HG02885 (cell line): ENCODE results near the gene NDUFB10.
"Not testable (repeated sequence)": the region's sequence is repeated elsewhere in the genome, so short reads cannot be mapped to it uniquely, and the experiment has no call there.

Source experiments
- ATAC-seq: cut with Tn5 transposase; IDR thresholded peaks from one replicate; pipeline ENCODE4 v1.9.1; 2021; ENCODE audit warnings: mild to moderate bottlenecking; ENCODE audit not compliant: unreplicated experiment, poor library complexity

The NDUFB10 gene

DNA sequence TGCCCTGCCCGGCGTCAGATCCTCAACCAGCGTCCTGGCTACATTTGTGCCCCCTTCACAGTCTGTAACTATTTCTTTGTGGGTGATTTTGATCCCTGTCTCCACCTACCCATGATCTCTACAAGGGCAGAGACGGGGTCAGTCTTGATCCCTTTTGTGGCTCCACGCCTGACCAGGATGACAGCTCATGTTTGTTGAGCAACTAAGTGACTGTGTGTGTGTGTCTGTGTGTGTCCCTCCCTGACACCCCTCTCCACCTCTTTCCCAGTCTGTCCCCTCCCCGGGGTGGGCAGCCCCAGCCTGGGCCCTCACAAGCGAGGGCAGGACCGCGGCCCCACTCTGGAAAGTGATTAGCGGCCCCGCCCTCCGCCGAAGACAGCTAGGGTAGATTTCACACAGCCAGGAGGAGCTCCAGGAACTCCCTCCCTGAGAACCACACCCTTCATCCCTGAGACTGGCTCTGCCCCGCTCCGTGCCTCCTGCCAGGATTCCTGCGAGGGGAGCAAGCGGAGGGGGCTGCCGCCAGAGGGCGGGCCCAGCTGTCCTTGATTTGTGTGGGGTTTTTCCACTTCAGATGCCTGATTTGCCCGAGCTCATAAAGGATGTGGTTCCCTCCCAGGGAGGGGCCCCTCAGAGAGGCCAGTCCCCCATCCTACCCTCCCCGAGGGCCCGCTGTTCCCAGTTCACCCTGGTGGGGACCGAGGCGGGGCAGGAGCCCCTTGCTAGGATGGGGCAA is 35.9 kb upstream of the NDUFB10 start:
- no peak for ATAC-seq

DNA sequence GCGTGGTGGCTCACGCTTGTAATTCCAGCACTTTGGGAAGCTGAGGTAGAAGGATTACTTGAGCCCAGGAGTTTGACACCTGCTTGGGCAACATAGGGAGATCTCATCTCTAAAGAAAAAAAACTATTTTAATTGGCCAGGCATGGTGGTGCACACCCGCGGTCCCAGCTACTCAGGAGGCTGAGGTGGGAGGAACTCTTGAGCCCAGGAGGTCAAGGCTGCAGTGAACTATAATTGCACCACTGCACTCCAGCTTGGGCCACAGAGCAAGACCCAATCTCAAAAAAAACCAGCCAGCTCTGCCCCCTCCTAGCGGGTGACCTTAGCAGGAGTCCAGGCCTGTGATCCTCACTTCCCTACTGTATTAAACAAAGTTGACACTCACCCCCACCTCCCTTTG is 35.2 kb upstream of the NDUFB10 start:
- no peak for ATAC-seq

GRCh38 chr16:1926271-1926670 is 33.1 kb upstream of the NDUFB10 start:
- ATAC-seq: no peak

DNA sequence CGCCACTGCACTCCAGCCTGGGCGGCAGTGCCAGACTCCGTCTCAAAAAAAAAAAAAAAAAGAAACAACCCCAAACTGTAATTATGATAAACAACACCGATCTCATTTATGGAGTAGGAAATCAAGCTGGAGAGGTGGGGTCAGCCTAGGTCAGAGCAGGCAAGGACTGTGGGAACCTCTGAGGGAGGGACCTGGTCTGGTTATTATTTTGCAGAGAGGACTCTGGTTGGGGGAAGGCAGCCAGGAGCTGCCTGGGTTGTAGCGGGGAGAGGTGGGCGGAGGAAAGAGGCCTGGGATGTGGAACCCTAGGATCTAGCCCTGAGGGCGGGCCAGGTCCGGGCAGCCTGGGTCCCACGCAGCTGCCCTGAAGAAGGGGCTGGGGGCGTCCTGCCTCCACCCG is 30.2 kb upstream of the NDUFB10 start:
- ATAC-seq: peak; percentile 8

GRCh38 chr16:1929578-1930337 is 29.6 kb upstream of the NDUFB10 start:
- ATAC-seq: peak; percentile 92

DNA sequence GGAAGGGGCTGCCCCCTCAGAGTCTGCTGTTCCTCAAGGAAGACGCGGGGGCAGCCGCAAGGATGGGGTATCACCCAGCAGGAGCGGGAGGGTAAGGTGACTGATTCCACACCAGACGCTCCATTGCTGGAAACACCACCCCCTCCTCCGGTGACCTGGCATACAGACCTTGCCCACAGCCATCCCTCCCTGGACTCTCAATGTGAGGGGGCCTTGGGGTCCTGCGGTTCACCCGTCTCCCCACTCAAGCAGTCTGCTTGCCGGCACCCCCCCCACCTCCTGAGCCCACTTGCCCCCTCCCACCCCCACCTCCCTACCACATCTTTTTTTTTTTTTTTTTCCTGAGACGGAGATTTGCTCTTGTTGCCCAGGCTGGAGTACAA is 29.0 kb upstream of the NDUFB10 start:
- ATAC-seq: no peak

DNA sequence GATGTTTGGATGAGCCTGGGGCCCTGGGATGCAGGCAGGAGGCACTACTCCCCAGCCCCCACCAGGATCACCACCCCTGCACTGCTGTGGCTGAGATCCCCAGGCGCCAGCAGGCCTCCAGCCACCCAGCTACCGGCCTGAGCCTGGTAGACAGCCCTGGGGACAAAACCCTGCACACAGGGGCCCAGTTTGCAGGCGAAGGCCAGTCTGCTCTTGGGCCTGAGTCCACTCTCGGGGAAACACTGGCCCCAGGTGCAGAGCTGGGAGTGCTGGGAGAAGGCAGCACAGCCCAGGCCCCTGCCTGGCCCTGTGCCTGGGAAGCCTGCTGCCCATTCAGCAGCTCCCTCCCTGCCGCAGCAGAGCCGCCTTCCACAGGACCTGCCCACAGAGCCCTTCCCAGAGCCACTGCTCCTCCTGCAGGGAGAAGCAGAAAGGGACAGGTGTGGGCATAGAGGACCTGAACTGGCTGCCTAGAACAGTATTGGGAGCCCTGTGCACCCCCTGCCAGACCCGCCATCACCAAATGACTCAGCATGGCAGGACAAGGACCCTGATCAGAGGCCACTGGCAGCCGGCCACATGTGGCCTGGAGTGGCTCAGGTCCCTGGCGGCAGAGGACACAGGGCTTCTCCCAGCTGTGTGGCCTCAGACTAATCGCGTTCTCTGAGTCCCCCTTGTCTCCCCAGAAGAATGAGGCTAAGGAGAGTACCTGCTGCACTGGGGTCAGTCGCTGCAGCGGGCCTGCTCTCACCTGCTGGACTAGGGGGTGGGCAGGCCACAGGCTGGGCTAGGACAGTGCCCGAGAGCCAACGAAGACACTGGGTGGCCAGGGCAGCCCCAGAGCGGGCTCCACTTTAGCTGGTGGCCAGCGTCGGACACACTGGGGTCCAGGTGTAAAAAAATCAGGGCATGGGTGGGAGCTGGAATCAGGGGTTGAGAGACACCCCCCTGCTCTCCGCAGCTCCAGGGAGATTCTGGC is 27.0 kb upstream of the NDUFB10 start:
- ATAC-seq: no peak

GRCh38 chr16:1933097-1933661 is 26.2 kb upstream of the NDUFB10 start:
- no peak for ATAC-seq

- no peak for ATAC-seq
Measured at GRCh38 chr16:1936945-1937479, 22.3 kb upstream of the NDUFB10 start.

DNA sequence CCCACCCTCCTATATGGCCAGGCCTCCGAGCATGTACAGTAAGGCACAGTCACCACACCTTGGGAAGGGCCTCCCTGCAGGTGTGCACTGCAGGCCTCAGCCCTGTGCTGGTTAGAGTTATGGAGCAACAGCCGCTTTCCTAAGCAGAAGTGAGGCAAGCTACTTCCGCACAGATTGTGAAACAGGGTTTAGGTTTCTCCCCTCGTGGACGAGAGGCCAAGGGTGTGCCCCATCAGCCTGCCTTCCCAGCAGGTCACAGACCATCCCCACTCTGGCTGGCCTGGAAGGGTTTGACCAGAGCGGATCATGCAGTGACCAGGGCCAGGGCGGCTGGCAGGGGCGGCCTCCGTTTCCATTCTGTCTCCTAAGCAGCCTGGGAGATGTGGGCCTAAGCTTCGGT is 21.0 kb upstream of the NDUFB10 start:
- no peak for ATAC-seq

GRCh38 chr16:1938910-1939309 is 20.4 kb upstream of the NDUFB10 start:
- no peak for ATAC-seq

GRCh38 chr16:1939833-1940232 is 19.5 kb upstream of the NDUFB10 start:
- ATAC-seq: not testable (repeated sequence)

DNA sequence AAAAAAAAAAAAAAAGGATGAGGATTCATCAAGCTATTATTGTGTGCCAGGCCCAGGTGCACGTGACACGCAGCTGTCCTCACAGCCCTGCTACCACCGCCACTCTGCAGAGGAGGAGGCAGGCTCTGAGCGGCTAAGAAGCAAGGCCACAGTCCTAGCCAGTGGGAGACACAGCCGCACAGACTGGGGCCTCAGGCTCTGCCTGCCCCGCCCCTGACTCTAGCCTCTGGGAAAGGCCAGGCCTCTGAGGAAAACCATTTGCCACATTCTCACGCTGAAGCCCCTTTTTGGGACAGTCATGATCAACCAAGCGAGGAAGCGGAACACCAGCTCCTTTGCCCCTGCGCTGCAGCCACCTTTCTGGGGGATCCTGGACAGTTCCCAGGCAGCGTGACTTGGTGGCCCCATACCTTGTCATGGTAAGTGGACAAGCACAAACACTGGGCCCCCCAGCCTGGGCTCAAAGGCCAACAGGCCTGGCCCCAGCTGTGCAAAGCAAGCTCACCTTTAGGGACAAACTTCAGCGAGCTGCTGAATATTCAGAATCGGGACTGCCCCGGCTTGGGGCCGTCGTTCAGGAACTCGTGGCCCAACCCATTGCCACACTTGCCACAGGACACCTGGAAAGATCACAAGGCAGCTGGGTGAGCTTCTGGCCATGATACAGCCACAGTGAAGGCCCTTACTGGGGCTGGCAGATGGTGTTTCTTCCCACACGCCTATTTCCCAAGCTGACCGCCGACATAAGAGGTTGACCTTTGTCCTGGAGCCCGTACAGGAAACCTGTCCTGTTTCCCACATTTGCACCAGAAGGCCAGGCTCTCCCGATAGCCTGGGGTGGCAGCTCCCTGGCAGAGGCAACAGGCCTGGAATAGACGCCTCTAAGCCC is 18.8 kb upstream of the NDUFB10 start:
- no peak for ATAC-seq

DNA sequence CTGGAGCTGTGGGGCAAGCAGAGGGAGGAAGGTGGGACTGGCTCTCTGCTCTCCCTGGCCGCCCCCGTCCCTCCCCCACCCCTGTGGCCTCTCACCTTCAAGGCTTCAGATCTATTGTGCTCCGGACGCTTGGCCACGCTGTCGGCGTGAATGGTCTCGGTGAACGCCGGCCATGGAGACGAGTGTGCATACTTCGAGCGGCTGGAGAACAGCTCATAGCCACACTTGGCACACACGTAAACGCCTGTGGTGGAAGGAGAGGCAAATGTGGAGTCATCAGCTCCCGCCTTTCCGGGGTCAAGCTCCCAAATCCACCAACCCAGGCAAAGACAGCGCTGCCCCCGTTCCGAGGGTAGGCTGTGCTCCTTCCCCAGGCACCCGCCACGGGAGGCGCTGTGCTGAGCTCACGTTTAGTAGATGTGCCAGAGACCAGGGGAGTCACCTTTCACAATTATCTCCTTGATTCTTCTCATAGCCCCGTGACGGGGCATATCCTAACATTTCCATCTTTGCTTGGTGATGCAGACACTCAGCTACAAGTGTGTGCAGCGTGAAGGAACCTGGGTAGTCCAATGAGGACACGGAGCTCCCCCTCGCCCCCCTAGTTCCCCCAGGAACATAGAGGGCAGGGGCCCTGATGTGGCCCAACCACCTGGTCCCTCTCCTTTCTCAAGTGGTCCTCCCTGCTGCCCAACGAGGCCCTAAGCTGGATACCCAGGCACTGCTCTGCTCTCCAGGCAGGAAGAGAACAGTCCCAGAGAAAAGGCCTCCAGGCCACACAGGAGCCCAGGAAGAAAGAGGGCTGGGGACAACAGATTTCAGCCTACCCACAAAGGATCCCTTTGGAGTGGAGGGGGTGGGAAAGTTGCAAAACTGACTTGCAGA is 17.9 kb upstream of the NDUFB10 start:
- no peak for ATAC-seq

DNA sequence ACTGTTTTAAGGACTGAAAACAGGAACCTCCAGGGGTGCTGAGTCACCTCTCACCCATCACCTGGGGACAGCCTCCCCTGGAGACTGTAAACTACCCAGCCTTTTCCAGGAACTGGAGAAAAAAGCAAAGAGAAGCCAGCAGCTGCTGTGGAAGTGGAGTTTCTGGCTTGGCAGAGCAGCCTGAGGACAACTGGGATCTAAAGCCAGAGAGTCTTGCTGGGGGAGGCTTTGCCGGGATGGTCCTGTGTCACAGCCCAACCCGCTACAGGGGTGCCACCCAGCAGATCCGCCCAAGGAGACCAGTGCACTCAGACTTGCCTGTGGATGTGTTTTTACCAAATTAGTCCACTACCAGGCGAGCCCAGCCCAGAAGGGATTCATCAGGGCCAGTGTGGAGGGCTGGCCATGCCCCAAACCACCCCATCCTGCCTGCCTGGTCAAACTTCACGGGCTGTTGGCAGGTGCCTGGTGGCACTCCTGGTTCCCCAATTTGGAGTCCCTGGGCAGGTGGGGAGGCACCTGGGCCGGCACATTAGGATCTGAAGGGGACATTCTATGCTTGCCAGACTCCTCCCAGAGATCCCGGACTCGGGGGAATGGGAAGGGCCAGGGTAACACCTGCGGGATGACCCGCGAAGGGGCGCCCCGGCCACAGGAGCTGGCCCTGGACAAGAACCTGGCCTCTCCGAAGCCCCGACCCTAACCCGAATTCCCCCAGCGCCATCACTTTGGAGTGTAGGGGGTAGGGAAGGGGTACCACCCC is 17.1 kb upstream of the NDUFB10 start:
- ATAC-seq: no peak

DNA sequence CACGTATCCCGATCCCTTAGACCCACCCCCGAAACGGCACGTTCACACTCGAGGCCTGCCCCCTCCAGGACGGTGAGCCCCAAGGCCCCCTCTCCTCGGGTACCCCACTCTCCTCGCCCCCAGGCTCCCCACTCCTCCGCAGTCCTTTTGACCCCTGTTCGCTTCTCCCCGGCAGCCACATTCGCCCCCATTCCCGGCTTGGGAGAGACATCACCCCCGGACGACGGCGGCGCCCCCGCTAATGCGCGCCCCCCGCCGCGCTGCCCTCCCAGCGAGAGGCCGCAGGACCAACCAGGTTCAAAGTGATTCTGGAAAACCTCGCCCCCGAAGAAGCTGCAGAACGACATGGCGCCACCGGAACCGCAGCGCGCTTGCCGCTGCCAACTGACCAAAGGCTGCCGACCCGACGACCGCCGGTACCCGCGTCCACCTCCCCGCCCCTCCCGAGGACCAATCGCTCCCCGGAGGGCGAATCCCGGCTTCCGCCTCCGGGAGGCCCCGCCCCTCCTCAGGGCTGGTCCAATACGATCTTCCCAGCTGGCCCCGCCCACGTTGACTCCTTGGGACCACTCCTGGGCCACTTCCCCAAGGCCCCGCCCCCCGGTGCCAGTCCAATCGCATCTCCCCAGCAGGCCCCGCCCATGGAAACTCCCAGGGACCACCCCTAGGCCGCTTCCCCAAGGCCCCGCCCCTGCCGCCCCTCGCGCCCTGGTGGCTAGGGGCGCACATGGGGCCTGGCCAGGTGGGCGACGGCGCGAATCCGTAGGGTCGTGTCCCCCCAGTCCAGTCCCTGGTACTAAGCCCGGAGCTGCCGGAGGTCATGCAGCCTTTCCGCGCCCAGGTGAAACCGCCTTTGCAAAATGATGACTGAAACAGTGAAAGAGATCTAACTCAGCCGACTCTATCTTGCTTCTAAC is 16.3 kb upstream of the NDUFB10 start, which contains the start of gene MSRB1:
TSS of gene MSRB1 (minus strand) at position 390 of the 917 bp plus-strand sequence. CDS start at position 347, 43 bp downstream.
- ATAC-seq: peak; percentile 94
